ENCODE results near the gene ESPL1.
A peak's percentile ranks its signal among the peaks of the same experiment; 100 is the strongest.

The ESPL1 gene
- long read RNA-seq, donor 1 = 0 reads
- long read RNA-seq, donor 2 = 0 reads
- long read RNA-seq, donor 3, partial matches to known transcripts = 0 of 1 reads
- long read RNA-seq, donor 3, other reads (novel, unspliced or antisense) = 0 of 1 reads
- long read RNA-seq, donor 4, partial matches to known transcripts = 0 of 2 reads
- long read RNA-seq, donor 4, other reads (novel, unspliced or antisense) = 0 of 2 reads
- long read RNA-seq, donor 5, partial matches to known transcripts = 0 of 1 reads
- long read RNA-seq, donor 5, other reads (novel, unspliced or antisense) = 0 of 1 reads
- long read RNA-seq, donor 6, partial matches to known transcripts = 0 of 1 reads
- long read RNA-seq, donor 6, other reads (novel, unspliced or antisense) = 0 of 1 reads
- long read RNA-seq, donor 7 = 0 reads
- long read RNA-seq, donor 8 = 0 reads

DNA sequence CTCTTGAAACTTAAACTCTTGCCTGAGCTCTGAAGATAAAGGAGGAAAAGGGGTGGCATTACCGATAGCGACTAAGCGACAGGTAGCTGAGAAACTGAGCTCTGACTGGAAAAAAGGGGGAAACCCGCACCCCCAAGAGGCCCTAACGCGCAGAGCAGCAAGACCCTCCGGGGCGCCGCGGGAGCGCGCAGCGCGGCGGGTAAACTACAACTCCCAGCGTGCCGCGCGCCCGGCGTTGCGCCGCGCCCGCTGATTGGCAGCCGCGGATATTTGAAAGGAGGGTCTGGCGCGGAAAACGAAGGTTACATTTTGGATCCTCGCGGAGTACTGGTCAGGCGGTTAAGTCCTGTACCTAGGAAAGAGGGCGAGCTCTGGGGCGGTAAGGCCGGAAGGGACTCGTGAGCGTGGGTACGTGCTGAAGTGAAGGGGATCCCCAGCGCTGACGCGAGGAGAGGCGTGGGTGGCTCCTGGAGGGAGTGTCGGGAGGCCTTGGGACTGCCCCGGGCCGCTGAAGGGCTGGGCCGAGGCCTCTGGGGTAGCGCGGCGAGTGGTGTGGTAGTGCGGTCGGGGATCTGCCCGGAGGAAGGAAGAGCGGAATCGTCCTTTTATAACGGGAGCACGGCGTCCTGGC lies at the start of gene ESPL1:
TSS of gene ESPL1 (plus strand) at position 301 of the 631 bp plus-strand sequence. CDS start 468 bp downstream, outside the sequence.
- DNase-seq = peak; percentile 90

DNA sequence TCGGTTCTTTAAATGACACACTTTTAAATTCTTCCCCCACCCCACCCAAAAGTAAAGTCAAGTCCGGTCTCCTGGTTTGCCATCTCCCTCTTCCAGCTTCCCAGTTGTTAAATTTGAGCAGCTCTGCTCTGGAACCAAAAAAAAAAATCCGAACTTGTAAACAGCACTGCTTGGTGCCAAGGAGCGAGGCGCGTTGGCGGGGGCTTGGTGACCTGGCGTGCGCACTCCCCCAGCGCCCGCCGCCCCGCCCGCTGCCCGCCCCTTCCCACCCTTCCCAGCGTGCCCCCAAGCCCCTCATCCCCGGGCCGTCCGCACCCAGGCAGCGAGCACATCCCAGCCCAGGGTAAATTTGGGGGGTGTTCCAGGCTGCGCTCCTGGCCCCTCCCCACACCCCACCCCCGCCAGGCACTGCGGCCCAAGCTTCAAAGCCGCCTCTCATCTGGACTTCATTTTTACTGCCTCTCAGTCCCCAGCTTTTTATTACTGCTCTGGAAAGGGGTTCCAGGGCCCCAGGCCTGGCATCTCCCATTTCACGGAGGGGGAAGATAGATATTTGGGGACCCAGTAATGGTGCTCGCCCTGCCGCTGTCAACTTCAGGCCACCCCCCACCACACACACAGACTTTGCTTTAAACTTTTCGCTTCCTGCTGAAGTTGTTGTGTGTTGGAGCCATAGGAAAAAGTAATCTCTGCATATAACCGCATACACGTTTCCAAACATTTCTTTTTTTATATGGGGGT lies 49.4 kb upstream of the ESPL1 start:
- peak; percentile 40 for DNase-seq

DNA sequence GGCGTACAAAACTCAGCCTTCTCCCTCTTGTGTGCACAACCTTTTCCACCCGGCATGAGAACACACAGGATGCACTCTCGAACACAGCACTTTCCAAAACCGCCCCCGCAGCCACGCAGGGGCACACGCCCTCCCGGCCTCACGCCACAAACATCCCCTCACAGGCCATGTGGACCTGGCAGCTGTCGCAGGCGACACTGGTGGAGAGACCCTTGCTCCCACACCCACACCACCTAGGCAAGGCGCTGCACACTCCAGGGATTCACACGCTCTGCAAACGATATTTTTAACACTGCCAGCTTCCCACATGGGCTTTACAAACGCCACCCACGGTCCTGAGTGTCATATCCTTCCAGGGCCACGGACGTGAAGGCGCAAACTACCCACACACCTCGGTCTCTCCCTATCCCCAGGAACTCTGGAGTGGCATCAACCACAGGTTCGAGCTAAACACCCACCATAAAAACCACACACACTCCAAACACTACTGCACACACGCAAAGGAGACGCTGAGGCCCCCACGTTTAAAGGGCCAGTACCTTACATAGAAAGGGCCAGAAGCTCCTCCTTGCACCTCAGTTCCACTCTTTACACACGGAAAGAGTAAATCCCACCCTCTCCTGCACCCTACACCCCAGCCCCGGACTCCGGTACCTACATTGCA lies 48.7 kb upstream of the ESPL1 start:
- peak; percentile 52 for DNase-seq

DNA sequence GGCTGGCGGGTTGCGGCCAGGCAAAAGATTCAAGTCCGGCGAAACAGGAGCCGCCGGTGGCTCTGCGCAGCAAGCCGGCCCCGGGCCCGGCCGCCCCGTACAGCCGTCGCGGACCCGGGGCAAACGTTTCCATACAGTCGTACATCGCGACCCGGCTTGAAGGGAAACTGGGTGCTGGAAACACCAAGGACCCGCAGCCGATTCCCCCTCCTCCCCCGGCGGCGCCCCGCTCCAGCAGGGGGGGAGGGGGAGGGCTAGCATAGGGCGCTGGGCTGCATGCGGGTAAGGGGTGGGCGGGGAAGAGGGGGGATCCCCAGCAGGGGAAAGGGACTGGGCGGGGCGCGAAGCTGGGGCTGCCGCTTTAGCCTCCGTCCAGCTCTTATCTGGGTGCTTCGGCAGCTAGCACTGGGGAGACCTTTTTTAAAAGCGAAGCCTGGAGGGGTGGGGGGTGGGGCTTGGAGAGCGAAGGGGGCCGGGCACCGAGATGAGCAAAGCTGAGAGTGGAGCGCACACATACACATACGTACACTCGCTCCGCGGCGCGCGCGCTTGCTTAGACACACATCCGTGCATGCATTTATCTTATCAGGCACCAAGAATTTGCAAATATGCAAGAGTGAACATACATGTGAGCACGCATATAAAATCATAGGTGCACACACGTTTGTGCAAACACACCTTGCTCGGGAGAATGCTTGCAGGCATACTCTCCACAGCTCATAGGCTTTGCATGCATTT lies 48.0 kb upstream of the ESPL1 start:
- DNase-seq = peak; percentile 79

DNA sequence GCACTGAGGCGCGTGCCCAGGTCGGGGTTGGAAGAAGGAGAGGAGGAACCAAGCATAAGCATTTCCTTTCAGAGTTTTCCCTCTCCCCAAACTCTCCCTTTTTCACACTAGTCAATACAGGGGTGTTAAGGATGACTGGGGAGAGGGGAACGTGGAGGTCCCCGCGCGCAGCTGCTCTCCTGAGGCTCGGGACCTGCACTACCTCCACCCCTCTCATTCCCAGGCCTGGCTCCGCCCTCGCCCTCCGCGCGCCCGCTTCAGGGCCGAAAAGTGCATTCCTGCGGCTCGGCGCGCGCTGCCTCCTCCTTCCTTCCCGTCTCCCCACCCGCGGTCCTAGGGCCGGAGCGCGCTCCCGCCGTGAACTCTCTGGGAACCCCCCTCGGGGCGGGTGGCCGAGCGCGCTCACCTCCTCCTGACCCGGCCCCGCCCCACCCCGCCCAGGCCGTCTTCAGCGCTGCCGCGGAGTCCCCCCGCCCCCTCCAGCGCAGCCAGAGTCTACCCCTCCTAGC lies 47.4 kb upstream of the ESPL1 start:
- peak; percentile 96 for DNase-seq

DNA sequence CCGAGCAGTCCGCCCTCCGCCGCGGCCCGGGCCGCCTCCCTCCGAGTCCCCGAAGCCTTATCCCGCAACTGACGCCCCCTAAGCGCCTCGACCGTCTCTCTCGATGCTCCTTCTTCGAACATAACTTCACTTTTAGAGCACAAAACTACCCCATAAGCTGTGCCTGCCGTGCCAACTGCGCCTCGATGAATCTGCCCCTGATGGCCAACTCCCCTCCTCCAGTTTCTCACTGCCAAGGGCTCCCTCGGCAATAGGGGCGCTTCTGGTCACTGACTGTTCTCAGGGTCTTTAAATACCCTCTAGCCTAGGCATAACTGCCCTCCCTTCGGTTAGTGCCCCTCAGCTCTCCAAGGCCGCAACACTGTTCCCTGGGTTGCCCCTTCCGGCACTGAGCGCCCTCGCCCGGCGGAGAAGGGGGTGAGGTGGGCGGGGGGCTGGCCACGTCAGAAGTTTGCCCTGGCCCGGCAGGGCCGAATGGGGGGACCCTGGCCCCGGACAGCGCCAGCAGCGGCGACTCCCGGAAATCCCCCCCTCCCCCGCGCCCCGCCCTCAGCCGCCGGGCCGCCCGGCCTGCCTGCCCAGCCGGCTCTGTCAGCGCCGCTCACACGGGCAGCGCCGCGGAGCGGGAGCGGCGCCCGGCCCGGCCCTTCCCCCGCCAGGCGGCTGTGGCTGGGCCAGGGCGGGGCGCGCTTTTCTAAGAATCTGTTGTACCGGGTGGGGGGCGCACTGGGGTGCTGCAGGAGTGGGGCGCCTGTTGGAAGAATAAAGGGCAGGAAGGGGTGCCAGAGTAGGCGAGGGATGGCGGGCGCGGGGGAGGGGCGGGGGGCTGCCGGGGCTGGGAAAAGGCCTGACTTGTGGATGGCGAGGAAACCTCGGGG lies 46.7 kb upstream of the ESPL1 start:
- peak; percentile 92 for DNase-seq

DNA sequence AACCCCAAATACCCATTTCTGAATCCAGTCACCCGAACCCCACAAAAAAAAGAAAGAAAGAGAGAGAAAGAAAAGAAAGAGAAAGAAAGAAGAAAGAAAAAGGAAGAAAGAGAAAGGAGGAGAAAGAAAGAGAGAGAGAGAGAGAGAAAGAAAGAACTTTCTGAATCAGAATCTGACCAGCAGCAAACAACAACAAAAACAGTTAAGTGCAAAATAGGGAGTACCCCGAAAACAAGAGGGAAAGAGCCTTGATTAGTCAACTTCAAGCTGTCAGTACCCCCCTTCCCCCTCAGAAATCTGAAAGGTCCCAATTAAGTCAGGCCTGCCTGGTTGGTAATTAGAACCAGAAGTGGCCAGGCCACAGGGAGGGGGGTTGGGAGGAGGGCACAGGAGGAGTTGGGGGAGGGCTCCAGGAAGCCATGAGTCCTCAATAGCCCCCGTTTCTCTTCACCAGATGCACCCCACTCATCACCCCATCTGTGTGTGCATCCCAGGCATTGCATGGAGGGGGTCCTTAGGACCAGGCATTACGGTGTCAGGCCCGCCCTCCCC lies 45.9 kb upstream of the ESPL1 start:
- peak; percentile 46 for DNase-seq

DNA sequence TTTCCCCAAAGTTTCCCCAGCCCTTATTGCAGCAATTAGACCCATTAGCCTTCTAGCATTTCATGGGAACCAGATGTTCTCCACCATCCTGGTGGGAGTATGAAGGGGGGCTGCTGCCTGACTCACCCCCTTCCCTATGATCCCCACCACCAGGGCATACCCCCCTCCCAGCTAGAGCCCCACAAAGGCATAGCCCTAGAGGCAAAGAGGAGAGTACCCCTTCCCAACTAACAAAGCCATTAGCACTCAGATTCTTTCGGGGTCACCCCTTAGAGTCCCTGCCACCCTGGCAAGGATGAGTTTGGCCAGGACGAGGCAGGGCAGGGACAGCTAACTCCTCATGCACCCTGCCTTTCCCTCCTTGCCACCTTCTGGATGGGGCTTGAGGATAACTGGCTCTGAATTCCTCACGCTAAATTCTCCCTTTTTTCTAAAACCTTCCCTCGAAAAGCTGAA lies 45.3 kb upstream of the ESPL1 start:
- no peak for DNase-seq

DNA sequence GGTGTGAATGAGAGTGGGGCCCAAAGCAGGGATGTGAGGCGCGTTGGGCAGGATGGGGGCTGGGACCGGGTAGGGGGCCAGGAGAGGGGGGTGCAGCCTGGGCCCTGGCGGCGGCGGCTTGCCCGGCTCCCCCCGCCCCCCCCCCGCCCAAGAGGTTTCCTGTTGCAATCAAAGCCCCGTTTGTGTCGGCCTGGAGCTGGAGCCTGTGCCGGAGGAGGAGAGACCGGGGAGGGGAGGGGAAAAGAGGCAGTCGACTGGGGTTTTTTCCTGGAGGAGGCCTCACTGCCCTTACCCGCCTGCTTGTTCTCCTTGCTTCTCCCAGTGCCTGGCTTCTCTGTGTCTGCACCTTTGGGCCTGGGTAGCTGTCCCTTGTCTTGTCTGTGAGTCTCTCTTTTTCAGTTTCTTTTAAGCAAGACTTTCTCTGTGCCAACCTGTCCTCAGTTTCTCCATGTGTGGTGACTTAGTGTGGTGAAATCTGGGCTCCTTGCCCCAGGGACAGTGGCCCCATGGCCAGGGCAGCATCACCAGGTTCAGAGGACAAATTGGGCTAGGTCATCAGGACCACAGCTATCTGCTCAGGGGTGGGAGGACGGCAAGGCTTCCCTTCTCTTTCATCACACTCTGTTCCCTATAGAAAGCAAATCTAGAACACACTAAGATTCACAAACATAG lies 44.6 kb upstream of the ESPL1 start:
- DNase-seq = no peak

DNA sequence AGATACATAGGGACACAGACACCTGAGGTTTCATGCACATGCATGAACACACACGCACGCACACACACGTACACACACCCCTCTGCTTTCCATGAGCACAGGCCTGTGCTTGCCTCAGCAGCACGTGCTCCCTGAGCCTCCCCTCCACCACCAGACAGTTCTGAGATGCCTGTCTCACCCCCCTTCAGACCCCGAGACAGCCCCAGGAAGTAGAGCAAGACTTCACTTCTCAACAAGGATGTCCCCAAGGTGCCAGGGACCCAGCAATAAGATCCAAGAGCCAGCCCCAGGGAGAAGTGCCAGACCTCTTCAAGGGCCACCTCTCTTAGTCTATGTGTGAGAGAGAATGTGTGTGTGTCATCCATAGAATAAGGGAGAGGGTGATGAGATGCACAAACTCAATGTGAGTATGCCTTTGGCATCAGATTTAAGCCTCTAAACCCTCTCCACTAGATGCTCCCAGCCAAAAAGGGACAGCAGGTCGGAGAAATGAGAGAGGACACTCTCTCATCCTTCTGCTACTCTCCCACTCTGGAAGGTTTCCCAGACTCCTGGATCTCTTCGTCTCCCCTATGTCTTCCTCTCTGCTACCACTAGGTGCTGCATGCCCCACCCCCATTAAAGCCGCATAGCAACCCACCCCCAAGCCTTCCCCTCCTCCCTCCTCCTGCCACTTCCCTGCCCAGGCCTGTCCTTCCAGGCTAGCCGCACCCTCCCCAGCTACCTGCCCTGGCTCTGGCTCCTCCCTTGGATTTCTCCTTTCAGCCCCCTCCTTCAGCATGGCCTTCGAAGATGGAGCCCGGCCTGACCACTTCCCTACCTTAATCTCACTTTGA lies 43.8 kb upstream of the ESPL1 start:
- no peak for DNase-seq

DNA sequence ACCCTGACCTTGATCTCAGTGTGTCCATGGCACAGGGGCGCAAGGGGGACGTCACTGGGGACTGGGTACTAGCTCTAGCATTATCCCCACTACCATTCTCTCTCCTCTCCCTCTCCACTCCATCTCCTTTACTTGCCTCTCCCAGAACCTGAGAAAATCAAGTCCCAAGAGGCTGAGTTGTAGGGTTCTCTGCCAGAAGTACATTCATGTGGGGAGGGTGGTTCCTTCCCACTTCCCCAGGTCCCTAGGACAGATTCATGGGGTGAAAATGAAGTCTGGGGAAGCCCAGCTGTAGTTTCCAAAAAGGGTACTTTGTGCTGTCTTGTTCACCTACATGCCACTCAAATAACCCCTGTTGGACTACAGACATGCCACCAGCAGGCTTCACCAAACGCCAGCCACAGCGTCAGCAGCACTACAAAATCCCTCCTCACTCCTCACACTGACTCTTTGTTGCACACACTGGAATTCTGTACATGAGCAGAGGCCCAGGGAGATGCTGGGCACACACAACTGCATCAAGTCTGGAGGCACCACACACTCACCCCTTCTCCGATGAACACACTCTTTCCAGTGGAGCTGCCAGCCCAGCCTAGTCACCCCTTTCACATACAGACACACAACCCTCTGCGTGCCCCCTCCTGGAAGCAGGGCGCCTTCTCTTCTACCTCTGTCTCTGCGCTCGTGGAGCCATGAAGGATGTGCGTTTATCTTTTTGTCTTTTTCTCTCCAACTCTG lies 43.0 kb upstream of the ESPL1 start:
- no peak for DNase-seq

DNA sequence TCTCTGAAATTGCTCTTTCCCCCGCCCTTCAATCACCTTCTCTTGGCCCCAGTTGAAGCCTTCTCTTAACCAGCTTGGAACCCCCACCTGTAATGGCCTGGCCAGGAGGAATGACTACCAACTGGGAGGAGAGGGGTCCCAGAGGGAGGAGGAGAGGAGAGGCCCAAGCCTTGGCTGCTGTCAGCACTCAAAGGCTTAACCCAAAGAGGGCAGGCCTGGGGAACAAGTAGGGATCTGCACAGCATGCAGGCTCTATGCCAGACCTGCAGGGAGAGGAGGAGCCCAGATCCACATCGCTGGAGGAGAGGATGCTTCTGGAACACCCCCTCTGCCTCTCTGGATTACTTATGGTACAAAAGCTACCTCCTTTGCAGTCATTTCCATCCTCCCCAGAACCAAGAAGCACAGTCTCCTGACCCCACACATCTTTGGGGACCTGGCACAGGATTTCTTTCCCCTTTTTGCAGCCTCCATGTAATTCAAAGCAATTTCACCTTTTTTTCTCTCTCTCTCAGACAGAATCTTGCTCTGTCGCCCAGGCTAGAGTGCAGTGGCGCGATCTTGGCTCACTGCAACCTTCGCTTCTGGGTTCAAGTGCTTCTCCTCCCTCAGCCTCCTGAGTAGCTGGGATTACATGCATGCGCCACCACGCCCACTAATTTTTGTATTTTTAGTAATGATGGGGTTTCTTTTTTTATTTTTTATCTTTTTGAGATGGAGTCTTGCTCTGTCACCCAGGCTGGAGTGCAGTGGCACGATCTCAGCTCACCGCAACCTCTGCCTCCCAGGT lies 42.3 kb upstream of the ESPL1 start:
- DNase-seq = no peak

DNA sequence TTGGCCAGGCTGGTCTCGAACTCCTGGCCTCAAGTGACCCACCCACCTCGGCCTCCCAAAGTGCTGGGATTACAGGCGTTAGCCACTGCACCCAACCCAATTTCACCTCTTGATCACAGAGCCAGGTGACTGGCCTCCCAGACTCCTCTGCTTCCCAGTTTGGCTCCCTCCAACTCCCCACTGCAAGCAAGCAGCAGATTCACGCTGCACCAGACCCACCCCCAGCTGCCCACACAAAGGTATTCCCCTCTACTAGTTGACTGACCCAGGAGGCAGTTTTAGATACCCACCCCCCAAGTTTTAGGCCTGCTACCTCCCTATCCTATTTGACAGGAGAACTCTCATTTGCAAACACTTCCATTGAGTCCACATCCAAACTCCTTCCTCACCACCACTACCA lies 41.3 kb upstream of the ESPL1 start:
- no peak for DNase-seq

DNA sequence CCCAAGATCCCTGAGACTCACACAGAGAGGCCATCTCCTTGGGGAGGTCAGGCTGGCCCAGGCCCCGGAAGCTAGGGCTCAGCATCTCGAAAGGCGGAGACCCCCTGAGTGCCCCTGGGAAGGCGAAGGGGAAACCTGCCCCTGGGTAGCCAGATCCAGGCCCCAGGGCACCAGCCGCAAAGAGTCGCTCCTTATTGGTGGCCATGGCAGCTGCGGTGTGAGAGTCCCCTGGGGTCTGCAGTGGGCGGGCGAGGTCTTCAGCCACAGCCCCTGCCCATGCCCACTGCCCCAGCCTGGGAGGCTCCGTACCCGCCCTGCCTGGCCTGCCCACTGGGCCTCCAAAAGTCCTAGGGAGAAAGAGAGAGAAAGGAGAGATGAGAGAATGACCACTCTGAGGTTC lies 40.8 kb upstream of the ESPL1 start:
- DNase-seq = no peak

DNA sequence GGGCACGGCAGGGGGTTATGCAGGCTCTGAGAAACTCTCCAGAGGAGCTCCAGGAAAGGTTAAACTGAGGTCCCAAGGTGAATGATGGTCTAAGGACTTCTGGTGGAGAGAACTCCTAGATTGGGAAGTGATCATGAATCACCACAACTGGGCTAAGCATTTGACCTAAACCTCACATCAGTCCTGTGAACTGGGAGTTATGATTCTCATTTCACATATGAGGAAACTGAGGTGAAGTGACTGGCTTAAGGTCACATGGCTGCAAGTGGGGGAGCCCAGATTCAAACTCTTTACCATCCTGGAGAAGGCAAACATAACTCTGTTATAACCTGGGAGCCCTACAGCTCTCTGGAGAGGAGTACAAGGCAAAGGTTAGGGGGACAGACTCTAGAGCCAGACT lies 40.3 kb upstream of the ESPL1 start:
- DNase-seq = no peak

DNA sequence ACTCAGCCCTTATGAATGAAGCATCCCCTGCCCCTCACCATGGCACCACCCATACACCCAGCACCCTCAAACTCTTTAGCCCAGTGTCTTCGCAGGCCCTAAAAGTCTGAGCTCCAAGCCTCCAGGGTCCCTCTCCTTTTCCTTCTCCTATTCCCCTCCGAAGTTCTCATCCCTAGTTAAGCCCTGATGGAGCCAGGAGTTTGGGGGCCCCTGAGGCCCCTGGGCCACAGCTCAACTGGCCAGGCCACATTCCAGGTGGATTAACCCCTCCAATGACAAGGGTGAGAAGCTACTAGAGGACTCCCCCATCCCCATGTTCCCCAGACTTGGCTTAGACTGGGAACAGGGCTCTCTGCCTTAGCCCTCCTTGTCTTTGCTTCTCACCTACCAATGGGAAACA lies 38.6 kb upstream of the ESPL1 start:
- DNase-seq = no peak
